Lower lobe of right lung (tissue), 2 donors: ENCODE data around the gene OGT. TPM values are rescaled to one million over a fixed set of nuclear protein-coding genes. Genes with fewer than 3 reads are reported as not detected.

Experiments used
- ATAC-seq, 2 donors: fragments of 200-7000 bp; cut with Tn5 transposase; one replicate each; pipeline ENCODE4 v1.9.1; 2020 to 2022; ENCODE audit warnings: mild to moderate bottlenecking in 2 of 2, moderate library complexity in 2 of 2
- DNase-seq: peaks from one replicate; pipeline ENCODE4 v3.0.0-alpha.2; 2020
- H3K27ac ChIP-seq: fragments of 200-600 bp; one replicate; pipeline ENCODE4 v1.8.0; 2022
- H3K27me3 ChIP-seq: fragments of 200-600 bp; one replicate; pipeline ENCODE4 v1.8.0; 2022; ENCODE audit warnings: low read depth
- H3K36me3 ChIP-seq: fragments of 200-600 bp; one replicate; pipeline ENCODE4 v1.8.0; 2022; ENCODE audit warnings: mild to moderate bottlenecking
- H3K4me1 ChIP-seq: fragments of 200-600 bp; one replicate; pipeline ENCODE4 v1.8.0; 2022
- H3K4me3 ChIP-seq: fragments of 200-600 bp; one replicate; pipeline ENCODE4 v1.8.0; 2022; ENCODE audit warnings: mild to moderate bottlenecking
- H3K9me3 ChIP-seq: fragments of 200-600 bp; one replicate; pipeline ENCODE4 v1.8.0; 2022
- CTCF ChIP-seq: fragments of 200-600 bp; IDR thresholded peaks from one replicate; pipeline ENCODE4 v1.8.0; 2022; ENCODE audit warnings: antibody characterized with exemption, mild to moderate bottlenecking
- intact Hi-C: fragments of 100-400 bp; cut with DNase I; formaldehyde crosslinking; loops from one replicate; pipeline ENCODE4 v1.11.0; 2022
- long read RNA-seq: library from polyadenylated mRNA; unstranded; transcript quantifications from one replicate; pipeline ENCODE4 v2.0.0, GENCODE V29; 2021
- total RNA-seq: library from RNA; stranded (reverse); fragmentation: NEBNext Ultra II Directional; extraction: Animal tissue kit (Norgen Biotek cat#: 25700); gene quantifications from one replicate; pipeline ENCODE4 v1.2.1, GENCODE V29; 2021
- donor health status: DM: no; HTN: yes; CAD: no; lungs with severe emphysema.

Gene OGT
- 149 TPM for total RNA-seq
- long read RNA-seq, full-length matches to known transcripts, result 7 of 46 reads
- long read RNA-seq, partial matches to known transcripts, result 24 of 46 reads
- long read RNA-seq, other reads (novel, unspliced or antisense), result 15 of 46 reads

GRCh38 chrX:71532753-71533425 lies at the start of gene OGT:
OGT (plus strand) TSS chrX:71533104; CDS start chrX:71533300, 196 bp downstream.
- peak; percentile 96 for DNase-seq

GRCh38 chrX:71487814-71488213 lies 45.1 kb upstream of the OGT start:
- intact Hi-C loops, result no loop called here
- Histone ChIP-seq H3K4me1 (no peaks in the 10 kb centered on the region), H3K4me3 (no peak overlapping the region), H3K36me3 (no peaks in the 10 kb centered on the region), H3K9me3 (no peaks in the 10 kb centered on the region), H3K27ac (no peak overlapping the region), H3K27me3 (no peaks in the 10 kb centered on the region)
- no peak for DNase-seq
- no peak for TF ChIP-seq CTCF
- no peak for ATAC-seq

More at GRCh38 chrX:71532753-71533425, at the start of gene OGT:
- H3K27me3 ChIP-seq, result no peaks in the 10 kb centered on the region
- intact Hi-C loops, result no loop called here
- H3K4me3 ChIP-seq, result peak within 1 kb of the TSS; percentile 75
- H3K27ac ChIP-seq, result peak within 1 kb of the TSS; percentile 85
- peak; percentile 96 to 99 for ATAC-seq
- no peaks in the 10 kb centered on the region for H3K4me1 ChIP-seq
- no peaks in the 10 kb centered on the region for H3K9me3 ChIP-seq
- no peak for TF ChIP-seq CTCF
- H3K36me3 ChIP-seq, result peaks cover 8% of the 10 kb centered on the region

- no peak overlapping the region for H3K4me3 ChIP-seq
- no peak overlapping the region for H3K27ac ChIP-seq
- H3K4me1 ChIP-seq, result no peaks in the 10 kb centered on the region
- TF ChIP-seq CTCF, result no peak
- H3K27me3 ChIP-seq, result no peaks in the 10 kb centered on the region
- no peak for DNase-seq
- no peak for ATAC-seq
- intact Hi-C loops, result no loop called here
- no peaks in the 10 kb centered on the region for H3K36me3 ChIP-seq
- no peaks in the 10 kb centered on the region for H3K9me3 ChIP-seq
Observed at GRCh38 chrX:71489540-71489939, 43.4 kb upstream of the OGT start.

GRCh38 chrX:71492231-71493065 lies 40.5 kb upstream of the OGT start:
- ATAC-seq (peak; percentile 82 to 89), DNase-seq (peak; percentile 70)

More at GRCh38 chrX:71492231-71493065, 40.5 kb upstream of the OGT start:
- Histone ChIP-seq H3K4me3 (peak overlapping the region; percentile 66), H3K27me3 (no peaks in the 10 kb centered on the region), H3K9me3 (no peaks in the 10 kb centered on the region), H3K27ac (peak overlapping the region; percentile 67), H3K36me3 (no peaks in the 10 kb centered on the region), H3K4me1 (no peaks in the 10 kb centered on the region)
- no peak for TF ChIP-seq CTCF
- intact Hi-C loops, result no loop called here
